H9 (cell line): ENCODE measurements around the gene PBX4. TPM values are rescaled to one million over a fixed set of nuclear protein-coding genes. Genes with fewer than 3 reads are reported as not detected.

Experiments used
- DNase-seq: peaks from one replicate; pipeline ENCODE4 v3.0.0-alpha.2; 2017
- H2AFZ ChIP-seq: one replicate; pipeline ENCODE4 v1.6.1; 2013; ENCODE audit warnings: mild to moderate bottlenecking, low read length, control low read depth, moderate library complexity
- H2AK5ac ChIP-seq: 2 replicates; pipeline ENCODE4 v1.6.1; 2013; ENCODE audit warnings: low read length, control low read depth, mixed read lengths; ENCODE audit not compliant: insufficient read length
- H2BK120ac ChIP-seq: one replicate; pipeline ENCODE4 v1.6.1; 2013; ENCODE audit warnings: low read depth, mild to moderate bottlenecking, low read length, control low read depth, inconsistent platforms; ENCODE audit not compliant: poor library complexity, severe bottlenecking
- H2BK12ac ChIP-seq: 2 replicates; pipeline ENCODE4 v1.6.1; 2013; ENCODE audit warnings: low read length, control low read depth, mixed read lengths, low read depth; ENCODE audit not compliant: insufficient read length
- H2BK15ac ChIP-seq: 2 replicates; pipeline ENCODE4 v1.6.1; 2013; ENCODE audit warnings: low read depth, low read length, control low read depth
- H2BK20ac ChIP-seq: one replicate; pipeline ENCODE4 v1.6.1; 2013; ENCODE audit warnings: low read depth, mild to moderate bottlenecking, low read length, control low read depth, inconsistent platforms; ENCODE audit not compliant: poor library complexity, severe bottlenecking
- H2BK5ac ChIP-seq: 2 replicates; pipeline ENCODE4 v1.6.1; 2013; ENCODE audit warnings: low read length, control low read depth, mixed read lengths; ENCODE audit not compliant: insufficient read length
- H3K14ac ChIP-seq: 2 replicates; pipeline ENCODE4 v1.6.1; 2013; ENCODE audit warnings: low read length, control low read depth; ENCODE audit not compliant: insufficient read depth
- H3K18ac ChIP-seq: 2 replicates; pipeline ENCODE4 v1.6.1; 2013; ENCODE audit warnings: low read depth, mild to moderate bottlenecking, mixed read lengths, low read length, control low read depth; ENCODE audit not compliant: insufficient read length
- H3K23ac ChIP-seq: 2 replicates; pipeline ENCODE4 v1.6.1; 2013; ENCODE audit warnings: low read length, control low read depth, mixed read lengths, low read depth; ENCODE audit not compliant: insufficient read length
- H3K23me2 ChIP-seq: 2 replicates; pipeline ENCODE4 v1.6.1; 2013; ENCODE audit warnings: low read depth, mild to moderate bottlenecking, mixed read lengths, low read length, control low read depth; ENCODE audit not compliant: insufficient read length, poor library complexity, severe bottlenecking
- H3K27ac ChIP-seq: 2 replicates; pipeline ENCODE4 v1.5.1; 2013; ENCODE audit warnings: low read length, control low read depth, mixed read lengths, low read depth; ENCODE audit not compliant: insufficient read length
- H3K27me3 ChIP-seq: 2 replicates; pipeline ENCODE4 v1.6.1; 2013; ENCODE audit warnings: low read length, control low read depth, inconsistent platforms; ENCODE audit not compliant: insufficient read depth
- H3K4ac ChIP-seq: 2 replicates; pipeline ENCODE4 v1.6.1; 2013; ENCODE audit warnings: low read depth, mild to moderate bottlenecking, control low read depth, inconsistent platforms, low read length, moderate library complexity
- H3K4me1 ChIP-seq: 2 replicates; pipeline ENCODE4 v1.6.1; 2013; ENCODE audit warnings: low read length, control low read depth, inconsistent platforms; ENCODE audit not compliant: insufficient read depth
- H3K4me2 ChIP-seq: 2 replicates; pipeline ENCODE4 v1.6.1; 2013; ENCODE audit warnings: low read length, control low read depth, mixed read lengths; ENCODE audit not compliant: insufficient read length, insufficient read depth
- H3K56ac ChIP-seq: 2 replicates; pipeline ENCODE4 v1.6.1; 2013; ENCODE audit warnings: low read depth, mild to moderate bottlenecking, mixed read lengths, low read length, control low read depth; ENCODE audit not compliant: insufficient read length
- H3K79me1 ChIP-seq: 2 replicates; pipeline ENCODE4 v1.6.1; 2013; ENCODE audit warnings: low read depth, mild to moderate bottlenecking, moderate library complexity, low read length, control low read depth, inconsistent platforms; ENCODE audit not compliant: insufficient read depth, poor library complexity, severe bottlenecking
- H3K79me2 ChIP-seq: 2 replicates; pipeline ENCODE4 v1.6.1; 2013; ENCODE audit warnings: low read length, control low read depth, inconsistent platforms; ENCODE audit not compliant: insufficient read depth
- H3K9ac ChIP-seq: 2 replicates; pipeline ENCODE4 v1.6.1; 2013; ENCODE audit warnings: low read length, control low read depth, mixed read lengths; ENCODE audit not compliant: insufficient read length; ENCODE audit errors: extremely low read depth
- H3K9me3 ChIP-seq: one replicate; pipeline ENCODE4 v1.6.1; 2013; ENCODE audit warnings: low read depth, low read length, inconsistent platforms; ENCODE audit not compliant: control insufficient read depth
- H3T11ph ChIP-seq: one replicate; pipeline ENCODE4 v1.6.1; 2013; ENCODE audit warnings: mild to moderate bottlenecking, low read length, control low read depth, inconsistent platforms
- H4K20me1 ChIP-seq: one replicate; pipeline ENCODE4 v1.6.1; 2013; ENCODE audit not compliant: control insufficient read depth, insufficient read length, insufficient read depth
- H4K5ac ChIP-seq: 2 replicates; pipeline ENCODE4 v1.6.1; 2013; ENCODE audit warnings: low read depth, mild to moderate bottlenecking, mixed read lengths, low read length, control low read depth; ENCODE audit not compliant: insufficient read length
- H4K8ac ChIP-seq: replicated peaks from 2 replicates; pipeline ENCODE4 v1.6.1; 2013; ENCODE audit warnings: low read length, control low read depth, mixed read lengths, low read depth; ENCODE audit not compliant: insufficient read length
- H4K91ac ChIP-seq: 2 replicates; pipeline ENCODE4 v1.6.1; 2013; ENCODE audit warnings: low read depth, mild to moderate bottlenecking, moderate library complexity, mixed read lengths, low read length, control low read depth; ENCODE audit not compliant: insufficient read length
- H3K27ac Mint-ChIP-seq, 3 experiments: 2 replicates in 2 of 3; 3 replicates in 1 of 3; pipeline ENCODE4 v1.8.0; 2020 to 2021; ENCODE audit warnings: mixed read lengths in 3 of 3, mild to moderate bottlenecking in 1 of 3, moderate library complexity in 1 of 3
- H3K27me3 Mint-ChIP-seq: 2 replicates; pipeline ENCODE4 v1.8.0; 2021; ENCODE audit warnings: low read depth, mild to moderate bottlenecking, moderate library complexity, mixed read lengths
- H3K36me3 Mint-ChIP-seq, 3 experiments: 2 replicates in 2 of 3; 3 replicates in 1 of 3; pipeline ENCODE4 v1.8.0; 2020 to 2021; ENCODE audit warnings: low read depth in 3 of 3, mixed read lengths in 3 of 3; ENCODE audit not compliant: insufficient read depth in 1 of 3
- H3K4me1 Mint-ChIP-seq, 2 experiments: 2 replicates each; pipeline ENCODE4 v1.8.0; 2020; ENCODE audit warnings: mixed read lengths in 2 of 2
- H3K4me3 Mint-ChIP-seq, 2 experiments: 2 replicates in 1 of 2; 3 replicates in 1 of 2; pipeline ENCODE4 v1.8.0; 2020 to 2021; ENCODE audit warnings: mild to moderate bottlenecking in 2 of 2, mixed read lengths in 2 of 2, moderate library complexity in 1 of 2
- H3K9me3 Mint-ChIP-seq, 2 experiments: 2 replicates in 1 of 2; 3 replicates in 1 of 2; pipeline ENCODE4 v1.8.0; 2020; ENCODE audit warnings: mild to moderate bottlenecking in 2 of 2, mixed read lengths in 2 of 2, moderate library complexity in 1 of 2
- WGBS: extraction: QIAGEN DNeasy Blood & Tissue Kit; methylation state at CpG from one replicate; pipeline ENCODE4 v1.1.7; 2013; ENCODE audit warnings: missing lambda C conversion rate, low lambda C conversion rate, mixed read lengths; ENCODE audit not compliant: insufficient read length; ENCODE audit errors: extremely low coverage; 5-methylcytosine and 5-hydroxymethylcytosine counted together
- total RNA-seq: library from RNA; stranded (reverse); gene quantifications from 2 replicates; pipeline ENCODE4 v1.2.1, GENCODE V29; 2021
- TF ChIP-seq, protein P1 (sequence below): fragments of 200-600 bp; sonication (generic); conservative IDR thresholded peaks from 3 replicates; pipeline ENCODE4 v1.8.0; 2021; ENCODE audit warnings: antibody characterized with exemption, mild to moderate bottlenecking

The PBX4 gene
- total RNA-seq, 1 experiment from 2014 or later: 3.3 TPM

DNA sequence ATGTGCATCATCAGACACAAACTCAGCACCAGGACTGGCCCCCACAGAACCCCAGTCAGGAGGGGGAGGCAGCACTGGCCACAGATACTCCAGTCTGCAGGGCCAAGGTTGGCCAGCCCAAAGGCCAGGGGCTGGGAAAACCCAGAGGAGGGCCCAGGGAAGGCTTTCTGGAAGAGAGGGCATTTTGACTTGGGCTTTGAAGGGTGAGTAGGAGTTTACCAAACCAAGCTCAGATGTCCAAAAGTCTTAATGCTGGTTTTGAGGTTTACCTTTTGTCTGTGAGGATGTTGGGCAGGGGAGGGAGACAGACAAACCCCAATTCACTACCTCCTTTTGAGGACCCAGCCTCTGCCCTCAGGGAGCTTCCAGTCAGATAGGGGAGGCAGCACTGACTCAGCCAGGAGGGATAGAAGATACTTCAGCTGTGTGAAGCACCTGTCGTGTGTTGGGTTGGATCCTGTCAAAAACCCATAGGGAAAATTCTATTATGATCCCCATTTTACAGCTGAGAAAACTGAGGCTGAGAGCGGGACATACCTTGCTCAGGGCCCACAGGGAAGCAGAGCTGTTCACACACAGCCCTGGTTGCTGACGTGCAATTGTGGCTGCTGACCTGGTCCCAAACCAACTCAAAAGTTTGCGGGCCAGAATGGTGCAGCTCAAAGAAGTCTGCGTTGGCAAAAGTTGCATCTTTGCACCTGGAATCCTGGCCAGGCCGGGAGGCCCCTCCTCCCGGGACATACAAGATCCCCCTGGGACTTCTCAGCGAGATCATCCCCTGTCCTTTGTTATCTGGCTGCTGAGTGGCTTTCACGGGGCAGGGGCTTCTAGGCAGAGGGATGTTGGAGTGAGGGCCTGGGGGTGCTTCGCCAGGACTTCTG lies 67.3 kb downstream of the PBX4 start:
- TF ChIP-seq, protein P1, sequence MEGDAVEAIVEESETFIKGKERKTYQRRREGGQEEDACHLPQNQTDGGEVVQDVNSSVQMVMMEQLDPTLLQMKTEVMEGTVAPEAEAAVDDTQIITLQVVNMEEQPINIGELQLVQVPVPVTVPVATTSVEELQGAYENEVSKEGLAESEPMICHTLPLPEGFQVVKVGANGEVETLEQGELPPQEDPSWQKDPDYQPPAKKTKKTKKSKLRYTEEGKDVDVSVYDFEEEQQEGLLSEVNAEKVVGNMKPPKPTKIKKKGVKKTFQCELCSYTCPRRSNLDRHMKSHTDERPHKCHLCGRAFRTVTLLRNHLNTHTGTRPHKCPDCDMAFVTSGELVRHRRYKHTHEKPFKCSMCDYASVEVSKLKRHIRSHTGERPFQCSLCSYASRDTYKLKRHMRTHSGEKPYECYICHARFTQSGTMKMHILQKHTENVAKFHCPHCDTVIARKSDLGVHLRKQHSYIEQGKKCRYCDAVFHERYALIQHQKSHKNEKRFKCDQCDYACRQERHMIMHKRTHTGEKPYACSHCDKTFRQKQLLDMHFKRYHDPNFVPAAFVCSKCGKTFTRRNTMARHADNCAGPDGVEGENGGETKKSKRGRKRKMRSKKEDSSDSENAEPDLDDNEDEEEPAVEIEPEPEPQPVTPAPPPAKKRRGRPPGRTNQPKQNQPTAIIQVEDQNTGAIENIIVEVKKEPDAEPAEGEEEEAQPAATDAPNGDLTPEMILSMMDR: no peak
- Histone ChIP-seq H3K18ac (no peak overlapping the region), H3K79me2 (no peaks in the 10 kb centered on the region), H3T11ph (no peak overlapping the region), H3K27me3 (no peaks in the 10 kb centered on the region), H3K56ac (no peak overlapping the region), H4K91ac (no peak overlapping the region), H3K9me3 (no peaks in the 10 kb centered on the region), H3K23me2 (no peaks in the 10 kb centered on the region), H3K27ac (no peak overlapping the region), H4K8ac (no peak overlapping the region), H4K20me1 (no peaks in the 10 kb centered on the region), H2AK5ac (no peak overlapping the region), H3K9ac (no peak overlapping the region), H4K5ac (no peak overlapping the region), H3K23ac (no peak overlapping the region), H2BK120ac (no peak overlapping the region), H2BK15ac (no peak overlapping the region), H3K14ac (no peak overlapping the region), H3K4me1 (no peaks in the 10 kb centered on the region), H3K4me2 (no peak overlapping the region), H3K4ac (no peak overlapping the region), H2BK5ac (no peak overlapping the region), H2BK12ac (no peak overlapping the region), H2AFZ (no peak overlapping the region), H3K79me1 (no peaks in the 10 kb centered on the region), H2BK20ac (no peak overlapping the region)
- H3K36me3 Mint-ChIP-seq: no peaks in the 10 kb centered on the region; a peak in 1 of 7 replicates
- no peak overlapping the region for H3K4me3 Mint-ChIP-seq
- peak; percentile 32 for DNase-seq
- H3K4me1 Mint-ChIP-seq: peaks cover 0 to 8% of the 10 kb centered on the region in 2 experiments; a peak in 2 of 4 replicates
- no CpG with 5 or more reads among the region's 10 CpGs for WGBS
- no peaks in the 10 kb centered on the region; a peak in 1 of 5 replicates for H3K9me3 Mint-ChIP-seq
- H3K27ac Mint-ChIP-seq: peak overlapping the region in 1 of 3 experiments; percentile 59; a peak in 1 of 7 replicates
- peaks cover 7% of the 10 kb centered on the region for H3K27me3 Mint-ChIP-seq
